RCC 7860 (cell line): ENCODE measurements around the gene DBN1.
A peak's percentile ranks its signal among the peaks of the same experiment; 100 is the strongest.

Experiments used
- DNase-seq: peaks from one replicate; pipeline ENCODE4 v3.0.0-alpha.2; 2015; ENCODE audit warnings: low spot score
- FAIRE-seq: peaks from 2 replicates; lab custom pipeline; 2012; peaks lifted over from hg19 to GRCh38; lab: Jason Lieb, UNC

DBN1 gene

DNA sequence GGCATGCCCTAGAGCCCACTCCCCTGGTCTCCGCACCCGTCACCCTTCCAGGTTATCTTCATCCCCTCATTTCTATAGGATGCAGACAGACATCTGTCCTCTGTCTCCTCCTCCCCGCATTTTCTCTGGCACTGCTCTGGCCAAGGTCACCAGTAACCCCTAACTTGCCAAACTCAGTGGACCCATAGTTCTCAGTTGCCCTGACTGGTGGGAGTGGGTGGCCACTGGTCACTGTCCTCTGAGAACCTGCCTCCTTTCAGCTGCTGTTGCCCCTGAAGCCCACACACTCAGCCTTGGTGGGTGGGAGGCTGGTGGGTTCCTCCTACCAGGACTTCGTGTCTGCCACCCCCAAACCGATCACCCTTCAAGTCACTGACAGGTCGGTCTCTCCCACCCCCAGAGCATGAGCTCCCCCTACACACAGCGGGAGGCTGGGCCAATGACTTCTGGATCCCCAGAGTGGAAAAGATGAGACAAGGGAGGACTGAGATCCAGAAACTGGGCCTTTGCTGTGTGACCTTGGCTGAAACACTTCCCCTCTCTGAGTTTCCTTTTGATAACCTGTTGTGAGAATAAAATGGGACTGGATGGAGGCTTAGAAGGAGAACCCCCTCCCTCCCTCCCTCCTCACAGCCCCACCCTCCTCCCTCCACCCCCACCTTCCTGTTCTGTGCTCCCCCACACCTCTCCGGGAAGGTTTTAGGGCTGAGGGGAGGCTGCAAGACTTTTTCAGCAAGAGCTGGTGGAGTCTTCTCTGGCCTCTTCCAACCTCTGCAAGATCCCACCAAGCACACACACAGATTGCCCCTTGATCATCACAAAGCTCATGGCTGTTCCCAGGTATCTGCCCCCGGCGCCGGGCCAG lies 2.4 kb upstream of the DBN1 start:
- DNase-seq (no peak), FAIRE-seq (no peak)

DNA sequence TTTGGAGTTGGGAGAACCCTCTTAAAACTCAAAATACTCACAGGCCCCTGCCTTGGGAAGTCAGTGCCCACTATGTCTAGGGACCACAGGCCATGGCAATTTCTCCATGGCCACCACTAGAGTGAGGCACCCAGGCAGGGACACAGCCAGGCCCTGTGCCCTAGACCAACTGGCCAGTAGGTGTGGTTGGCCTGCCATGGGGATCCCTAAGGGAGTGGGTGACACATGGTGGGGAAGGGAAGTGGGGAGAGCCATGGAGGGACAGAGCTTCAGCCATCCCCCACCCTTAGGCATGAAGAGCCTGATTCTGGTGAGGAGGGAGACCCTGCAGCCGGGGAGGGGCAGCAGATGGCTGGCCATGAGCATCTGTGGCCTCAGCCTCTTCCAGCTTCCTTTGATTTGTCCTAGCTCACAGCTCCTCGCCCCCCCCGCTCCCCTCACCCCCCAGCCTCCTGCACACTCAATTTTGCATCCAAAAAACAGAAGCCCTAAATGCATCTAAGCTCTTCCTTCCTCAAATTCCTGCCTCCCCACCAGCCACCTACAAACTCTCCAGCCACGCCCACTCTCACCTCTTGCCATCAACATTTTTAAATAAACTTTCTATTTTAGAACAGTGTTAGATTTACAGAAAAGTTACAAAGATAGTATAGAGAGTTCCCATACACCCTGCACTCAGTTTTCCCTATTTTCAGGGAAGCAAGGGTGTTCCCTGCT lies 1.6 kb upstream of the DBN1 start:
- FAIRE-seq, result no peak

DNA sequence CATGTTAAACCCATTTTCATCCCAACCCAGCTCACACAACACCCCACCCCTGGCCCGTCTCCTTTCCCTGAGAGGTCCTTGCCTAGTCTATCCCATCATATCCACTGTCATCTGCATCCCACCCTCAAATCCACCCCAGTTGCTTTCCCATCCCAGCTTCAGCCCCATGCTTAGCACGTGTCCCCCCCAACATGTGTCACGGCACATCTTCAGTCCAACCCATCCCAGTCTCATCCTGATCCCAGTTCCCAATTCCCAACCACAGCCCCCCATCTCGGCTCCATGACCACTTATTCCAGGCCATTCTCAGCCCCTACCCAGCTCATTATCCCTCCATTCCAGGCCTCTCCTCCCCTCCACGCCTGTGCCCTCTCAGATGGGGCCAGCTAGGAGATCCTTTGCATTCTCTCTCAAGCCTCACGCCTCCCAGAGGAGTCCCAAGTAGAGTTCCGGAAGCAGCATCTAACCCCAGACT lies 605 bp upstream of the DBN1 start:
- FAIRE-seq, result no peak
- DNase-seq, result no peak

More for the DNA sequence above, 1.6 kb upstream of the DBN1 start:
- no peak for DNase-seq

- DNase-seq, result peak; percentile 31
- no peak for FAIRE-seq
Measured at GRCh38 chr5:177472460-177473442, 683 bp downstream of the DBN1 start.

- DNase-seq, result no peak
- no peak for FAIRE-seq
Measured at GRCh38 chr5:177471610-177472356, 1.7 kb downstream of the DBN1 start.

DNA sequence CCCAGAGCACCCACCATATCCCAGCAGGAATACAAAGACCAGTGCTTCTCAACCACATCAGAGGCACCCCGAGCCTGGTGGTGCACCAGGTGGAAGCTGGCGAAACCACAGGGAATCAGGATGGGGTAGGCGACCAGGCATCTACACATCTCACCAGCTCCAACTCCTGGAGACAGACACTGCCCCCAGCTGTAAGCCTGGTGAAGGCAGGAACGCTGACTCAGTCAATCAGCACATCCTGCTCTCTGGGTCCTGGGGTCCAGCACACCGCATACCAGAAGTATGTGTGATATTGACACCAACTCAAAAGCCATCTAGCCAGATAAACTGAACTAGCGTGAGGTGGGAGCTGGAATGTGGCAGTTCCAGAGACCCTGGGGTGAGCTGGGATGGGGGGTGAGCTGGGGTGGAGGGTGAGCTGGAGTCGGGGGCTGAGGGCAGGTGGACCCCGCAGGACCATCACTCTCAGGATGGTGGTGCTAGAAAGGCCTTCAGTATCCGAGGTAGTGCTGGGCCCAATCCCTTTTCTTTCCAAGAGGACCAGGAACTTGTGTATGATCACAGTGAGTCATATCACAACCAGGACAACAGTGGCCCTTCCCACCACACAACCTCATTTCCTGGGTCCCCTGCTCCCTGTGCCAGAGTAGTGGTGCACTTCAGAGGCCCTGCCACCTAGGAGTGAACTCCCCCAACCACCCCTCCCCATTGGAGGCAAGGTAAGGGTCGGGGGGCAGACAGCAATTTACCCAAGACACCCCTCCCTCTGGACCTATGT lies 2.5 kb downstream of the DBN1 start:
- FAIRE-seq (no peak), DNase-seq (peak; percentile 35)

DNA sequence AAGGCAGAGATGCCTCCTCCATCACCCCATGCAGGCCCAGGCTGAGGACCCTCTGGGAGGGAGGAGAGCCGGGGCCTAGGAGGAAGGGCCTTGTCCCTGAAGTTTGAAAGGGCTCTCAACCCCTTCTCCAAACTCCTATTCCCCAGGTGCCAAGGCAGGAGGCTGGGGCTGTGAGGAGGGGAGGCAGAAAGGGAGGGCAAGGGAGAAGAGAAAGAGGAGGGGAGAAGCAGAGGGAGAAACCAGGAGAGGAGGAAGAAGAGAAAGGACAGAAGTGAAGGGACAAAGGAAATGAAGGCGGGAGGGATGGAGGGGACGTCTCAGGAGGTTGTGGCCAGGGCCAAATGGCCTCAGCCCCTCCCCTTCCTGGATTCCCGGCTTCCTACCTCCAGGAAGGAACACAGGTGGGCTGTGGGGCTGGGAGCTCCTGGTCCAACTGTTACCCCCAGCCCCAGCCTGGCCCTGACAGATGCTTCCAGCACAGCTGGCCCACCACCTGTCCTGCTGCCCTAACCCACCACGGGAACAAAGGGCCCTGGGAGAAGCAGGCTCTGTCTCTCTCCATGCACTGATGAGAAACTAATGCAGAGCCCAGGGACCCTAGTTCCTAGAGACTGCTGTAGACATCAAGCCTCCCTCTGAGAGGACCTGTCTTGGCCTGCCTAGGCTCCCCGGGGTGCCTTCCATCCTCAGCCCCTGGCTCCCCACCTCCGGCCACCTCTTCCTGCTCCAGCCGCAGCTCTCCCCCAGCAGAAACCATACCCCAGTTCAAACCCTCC lies 3.5 kb downstream of the DBN1 start:
- DNase-seq, result no peak
- FAIRE-seq, result no peak

GRCh38 chr5:177468685-177469628 lies 4.5 kb downstream of the DBN1 start:
- FAIRE-seq (no peak), DNase-seq (no peak)

- no peak for FAIRE-seq
Measured at GRCh38 chr5:177468329-177468684, 5.1 kb downstream of the DBN1 start.

GRCh38 chr5:177467436-177467835 lies 6.0 kb downstream of the DBN1 start:
- no peak for DNase-seq
- FAIRE-seq, result no peak

More at GRCh38 chr5:177468329-177468684, 5.1 kb downstream of the DBN1 start:
- DNase-seq, result no peak

- FAIRE-seq, result no peak
- no peak for DNase-seq
Measured at GRCh38 chr5:177466861-177467260, 6.6 kb downstream of the DBN1 start.

- no peak for DNase-seq
- no peak for FAIRE-seq
Measured at GRCh38 chr5:177465044-177465443, 8.4 kb downstream of the DBN1 start.

DNA sequence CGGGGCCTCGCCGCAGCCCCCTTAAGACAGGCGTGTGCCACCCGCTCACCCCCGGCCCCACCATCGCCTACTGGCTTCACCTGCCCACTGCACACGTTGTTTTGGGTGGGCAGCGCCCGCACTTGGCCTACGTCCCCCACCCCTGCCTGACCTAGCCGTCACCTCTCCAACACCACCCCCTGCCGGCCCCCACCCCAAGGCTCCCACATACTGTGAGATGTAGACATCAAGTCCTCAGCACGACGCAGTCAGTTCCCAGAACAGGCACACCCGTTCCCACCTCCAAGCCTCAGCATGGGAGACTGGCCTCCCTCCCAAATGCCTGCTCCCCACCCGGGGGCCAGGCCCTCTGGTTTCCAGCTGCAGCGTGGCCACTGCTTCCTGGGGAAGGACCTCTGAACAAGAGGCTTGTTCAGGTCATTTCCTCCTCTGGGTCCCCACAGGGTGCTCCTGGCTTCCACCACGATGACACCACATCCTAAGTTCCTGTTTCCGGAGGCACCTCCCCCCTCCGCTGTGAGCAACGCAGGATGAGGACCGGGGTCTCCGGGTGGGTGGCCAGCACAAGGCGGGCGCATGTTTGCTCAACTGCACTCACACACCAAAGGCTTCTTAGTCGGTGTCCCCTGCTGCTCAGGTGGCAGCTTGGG lies 11.3 kb downstream of the DBN1 start:
- FAIRE-seq (no peak), DNase-seq (no peak)

DNA sequence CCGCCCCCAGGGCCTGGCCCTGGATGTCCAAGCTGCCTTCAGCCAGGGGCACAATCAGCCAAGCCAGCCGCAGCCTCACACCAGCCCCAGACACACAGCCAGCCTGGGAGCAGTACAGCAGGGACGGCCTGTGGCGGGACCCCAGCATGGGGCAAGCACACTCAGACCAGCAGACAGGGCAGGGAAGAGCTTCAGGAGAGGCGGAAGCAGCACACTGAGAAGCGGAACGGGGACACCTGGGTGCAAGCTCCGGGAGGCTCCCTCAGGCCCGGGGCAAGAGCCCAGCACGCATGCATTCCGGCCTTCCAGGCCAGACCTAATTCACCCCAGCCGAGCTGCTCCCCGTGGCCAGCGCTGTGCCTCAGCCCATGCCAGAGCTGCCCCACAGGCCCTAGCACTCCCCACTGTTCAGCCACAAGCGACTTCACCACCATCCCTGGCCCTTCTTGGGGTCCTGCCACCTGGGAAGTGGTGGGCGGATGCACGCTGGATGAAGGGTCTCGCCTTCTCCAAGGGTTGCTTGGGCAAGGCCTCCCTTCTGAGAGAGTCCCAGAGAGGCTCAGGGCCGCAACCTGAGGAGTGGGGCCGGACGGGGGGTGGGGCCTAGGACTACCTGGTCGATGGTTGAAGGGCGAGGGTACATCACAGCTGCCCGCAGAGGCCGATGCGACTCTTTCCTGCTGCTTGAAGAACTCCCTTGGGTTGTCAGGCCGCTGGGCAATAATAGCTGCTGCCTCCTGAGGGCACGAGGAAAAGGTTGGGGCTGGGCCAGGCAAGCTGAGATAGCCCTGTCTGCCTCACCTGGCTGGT lies 13.4 kb downstream of the DBN1 start:
- DNase-seq (no peak), FAIRE-seq (no peak)

DNA sequence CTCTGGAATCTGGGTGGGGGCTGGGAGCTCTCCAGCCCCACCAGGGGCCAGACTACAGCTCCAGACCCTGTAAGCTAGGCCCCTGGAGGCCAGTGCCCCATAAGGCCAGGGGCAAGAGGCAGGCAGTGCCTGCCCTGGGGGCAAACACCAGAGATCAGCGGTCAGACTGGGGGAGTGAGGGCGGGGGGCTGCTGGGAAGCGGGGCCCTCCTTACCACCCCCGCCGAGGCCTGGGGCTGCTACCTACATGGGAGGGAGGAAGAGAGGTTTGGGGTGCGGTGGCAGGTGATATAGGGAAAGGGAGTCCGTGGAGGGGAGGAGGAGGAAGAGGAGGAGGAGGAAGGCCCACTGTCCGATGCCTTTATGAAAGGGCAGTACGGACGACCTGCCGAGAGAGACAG lies 14.1 kb downstream of the DBN1 start:
- DNase-seq, result no peak
- no peak for FAIRE-seq

- no peak for DNase-seq
- no peak for FAIRE-seq
Measured at GRCh38 chr5:177458912-177459350, 14.5 kb downstream of the DBN1 start.
